K562 (cell line): ENCODE results near the gene CBL. TPM values are rescaled to one million over a fixed set of nuclear protein-coding genes. Genes with fewer than 3 reads are reported as not detected.

ENCODE experiments used
- AFF1 ChIP-seq, 2 experiments: fragments of 450-650 bp; IDR thresholded peaks; 2 replicates each; pipeline ENCODE4 v1.6.1; 2018; ENCODE audit warnings: mild to moderate bottlenecking in 2 of 2, low read depth in 1 of 2; ENCODE audit not compliant: partially characterized antibody in 2 of 2
- CBFA2T2 ChIP-seq: fragments of 450-650 bp; conservative IDR thresholded peaks from 2 replicates; pipeline ENCODE4 v1.6.1; 2017; ENCODE audit warnings: mild to moderate bottlenecking
- EP300 ChIP-seq: IDR thresholded peaks from 2 replicates; pipeline ENCODE4 v1.6.1; 2012; ENCODE audit warnings: low read length, improper control_type of control experiment
- HDAC8 ChIP-seq: fragments of 450-650 bp; IDR thresholded peaks from 2 replicates; pipeline ENCODE4 v1.6.1; 2016; ENCODE audit warnings: mild to moderate bottlenecking, missing genetic modification characterization, moderate library complexity, missing compliant biosample characterization
- NBN ChIP-seq: fragments of 450-650 bp; IDR thresholded peaks from 2 replicates; pipeline ENCODE4 v1.6.1; 2016; ENCODE audit warnings: low read depth, mild to moderate bottlenecking
- NCOR1 ChIP-seq: fragments of 450-650 bp; IDR thresholded peaks from 2 replicates; pipeline ENCODE4 v1.6.1; 2016; ENCODE audit warnings: mild to moderate bottlenecking, moderate library complexity
- NFRKB ChIP-seq: fragments of 450-650 bp; IDR thresholded peaks from 2 replicates; pipeline ENCODE4 v1.6.1; 2016; ENCODE audit warnings: low read depth
- TAL1 ChIP-seq: fragments of 450-650 bp; IDR thresholded peaks from 2 replicates; pipeline ENCODE4 v1.6.1; 2016; ENCODE audit warnings: mild to moderate bottlenecking
- ZC3H11A ChIP-seq: IDR thresholded peaks from 2 replicates; pipeline ENCODE4 v1.6.1; 2012; ENCODE audit warnings: low read depth, low read length, improper control_type of control experiment
- ZFPM2 ChIP-seq: fragments of 250-450 bp; sonication (Bioruptor Pico); IDR thresholded peaks from 2 replicates; pipeline ENCODE4 v1.5.1; 2022; ENCODE audit warnings: mild to moderate bottlenecking
- ZNF766 ChIP-seq: fragments of 200-800 bp; sonication (Bioruptor generic); conservative IDR thresholded peaks from 2 replicates; pipeline ENCODE4 v1.6.1; 2016; ENCODE audit warnings: missing genetic modification characterization, missing compliant biosample characterization
- polyA plus RNA-seq, 8 experiments: library from polyadenylated mRNA; depleted of rRNA in 4 of 8; stranded (reverse) in 5 of 8; unstranded in 3 of 8; fragments of >200 nt; fragmentation: Nextera tagmentation in 2 of 8; fragmentation: Illumina TruSeq in 1 of 8; extraction: Ambion mirVana in 2 of 8; extraction: Trizol in 1 of 8; gene quantifications; 2 replicates each; pipeline versions ENCODE4 v1.2.1 to v1.2.3, GENCODE V29; 2011 to 2014; ENCODE audit warnings: inconsistent platforms in 1 of 8, missing spikeins in 1 of 8
- total RNA-seq, 7 experiments: library from RNA; depleted of rRNA in 6 of 7; stranded (reverse); fragments of >200 nt in 6 of 7; fragmentation: Illumina TruSeq in 2 of 7; extraction: Trizol in 2 of 7; gene quantifications; 2 replicates each; pipeline versions ENCODE4 v1.2.1 to v1.2.3, GENCODE V29; 2011 to 2021; ENCODE audit warnings: low replicate concordance in 1 of 7

Gene CBL
- total and polyA plus RNA-seq, 9 of the 15 experiments (the other 6 are each of a cell fraction or from before 2014, with no cell fraction given), result 3.2 to 24.9 (median 9.9) TPM

GRCh38 chr11:119277660-119278059 lies 71.5 kb downstream of the CBL start (continued):
- TF ChIP-seq AFF1 (IDR thresholded peaks at IDR 0.05; ENCODE audit: low read depth in 1 of 2, partially characterized antibody in 2 of 2) (no peak), ZNF766 (CRISPR knock-in tag) (no peak), ZC3H11A (no peak), HDAC8 (tag) (no peak), CBFA2T2 (peak; percentile 62), NFRKB (no peak), ZFPM2 (no peak), NCOR1 (peak; percentile 48), NBN (no peak), EP300 (peak; percentile 53; the same call in 1 of the 2 replicates), TAL1 (peak; percentile 74)
